GM21367 (cell line): ENCODE results near the gene CDH6.

ENCODE experiments used
- ATAC-seq: cut with Tn5 transposase; IDR thresholded peaks from one replicate; pipeline ENCODE4 v1.9.1; 2021; ENCODE audit not compliant: unreplicated experiment

CDH6 gene

GRCh38 chr5:31193591-31194467 is at the start of gene CDH6:
Gene CDH6, plus strand, starts transcription at chr5:31193686. Its CDS starts 73,788 bp downstream, at chr5:31267474.
- no peak for ATAC-seq

GRCh38 chr5:31144364-31144763 is 49.1 kb upstream of the CDH6 start:
- no peak for ATAC-seq

- no peak for ATAC-seq
Measured at GRCh38 chr5:31148959-31149475, 44.5 kb upstream of the CDH6 start.

DNA sequence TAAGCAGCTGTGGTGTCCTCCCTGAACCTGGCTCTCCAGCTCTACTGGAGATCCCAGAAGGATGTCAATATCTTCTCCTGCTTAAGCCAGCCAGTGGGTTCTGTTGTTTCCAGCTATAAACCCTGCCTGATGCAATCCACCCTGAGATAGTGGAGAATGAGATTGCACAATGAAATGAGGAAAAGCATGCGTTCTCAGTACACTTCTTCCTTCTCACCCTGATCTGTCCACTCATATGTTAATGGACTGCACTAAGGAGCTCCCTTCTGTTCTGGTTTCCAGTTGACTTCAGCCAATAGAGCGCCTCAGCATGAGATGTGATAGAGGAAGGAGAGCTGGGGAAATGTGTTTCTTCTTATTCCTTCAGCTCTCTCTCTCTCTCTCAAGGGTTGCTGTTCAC is 40.0 kb upstream of the CDH6 start:
- no peak for ATAC-seq

DNA sequence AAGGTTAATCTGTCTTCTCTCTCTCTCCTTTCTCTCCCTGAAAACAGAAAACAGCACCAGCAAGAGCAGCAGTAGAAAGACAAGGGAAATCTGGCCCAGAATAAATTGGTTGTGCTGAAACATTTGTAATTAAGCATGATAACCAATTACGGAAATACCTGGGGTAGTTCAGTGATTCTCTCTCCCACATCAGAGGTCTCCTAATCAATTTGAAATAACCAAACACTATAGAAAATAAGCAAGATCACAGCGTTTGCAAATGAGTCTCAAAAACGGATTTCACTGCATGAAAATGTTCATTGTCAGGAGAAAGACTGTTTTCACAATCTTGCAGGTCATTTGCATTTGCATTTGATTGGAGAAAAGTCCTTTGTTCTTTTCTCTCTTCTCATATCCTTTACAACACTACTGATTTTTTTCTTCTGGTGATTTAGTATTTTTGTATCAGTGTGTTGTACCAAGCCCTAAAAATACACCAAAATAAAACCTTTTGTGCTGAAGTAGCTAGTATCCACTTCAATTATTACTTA is 36.8 kb upstream of the CDH6 start:
- ATAC-seq, result no peak

DNA sequence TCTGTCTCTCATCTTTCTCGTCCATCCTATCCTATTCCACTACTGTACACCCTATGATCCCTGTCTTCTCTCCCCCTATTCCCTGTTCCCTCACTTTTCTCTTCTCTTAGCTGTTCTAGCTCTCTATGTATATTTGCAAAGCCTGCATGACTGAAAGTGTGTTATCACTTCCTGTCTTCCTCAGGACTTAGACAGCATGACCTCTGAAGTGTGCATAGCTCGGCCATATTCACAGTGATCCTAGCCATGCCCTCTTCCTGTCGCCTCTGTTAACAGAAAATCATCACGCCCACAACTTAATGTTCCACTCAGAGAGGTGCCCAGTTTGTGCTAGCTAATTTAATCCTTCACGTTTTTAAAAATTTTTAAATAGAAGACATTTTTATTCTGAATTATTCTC is 35.8 kb upstream of the CDH6 start:
- ATAC-seq, result no peak

GRCh38 chr5:31158686-31159085 is 34.8 kb upstream of the CDH6 start:
- ATAC-seq, result no peak

GRCh38 chr5:31161781-31162181 is 31.7 kb upstream of the CDH6 start:
- no peak for ATAC-seq

DNA sequence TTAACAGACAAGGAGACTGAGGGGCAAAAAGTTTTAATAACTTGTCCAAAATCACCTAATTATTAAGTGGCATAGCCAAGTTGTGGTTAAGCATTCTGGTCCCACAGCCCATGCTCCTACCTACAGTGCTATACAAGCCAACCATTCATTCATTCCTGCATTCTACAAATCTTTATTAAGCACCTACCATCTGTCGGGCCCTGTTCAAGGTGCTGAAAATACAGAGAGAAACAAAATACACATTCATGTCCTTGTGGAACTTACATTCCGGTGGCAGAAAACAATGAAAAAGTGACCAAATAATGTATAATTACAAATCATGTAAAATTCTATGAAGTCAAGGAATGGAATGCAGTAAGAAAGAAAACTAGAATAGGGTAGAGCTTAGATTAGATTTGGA is 27.8 kb upstream of the CDH6 start:
- no peak for ATAC-seq

GRCh38 chr5:31169379-31169778 is 24.1 kb upstream of the CDH6 start:
- ATAC-seq, result no peak

GRCh38 chr5:31172881-31173280 is 20.6 kb upstream of the CDH6 start:
- no peak for ATAC-seq

- no peak for ATAC-seq
Measured at GRCh38 chr5:31173614-31174013, 19.9 kb upstream of the CDH6 start.

DNA sequence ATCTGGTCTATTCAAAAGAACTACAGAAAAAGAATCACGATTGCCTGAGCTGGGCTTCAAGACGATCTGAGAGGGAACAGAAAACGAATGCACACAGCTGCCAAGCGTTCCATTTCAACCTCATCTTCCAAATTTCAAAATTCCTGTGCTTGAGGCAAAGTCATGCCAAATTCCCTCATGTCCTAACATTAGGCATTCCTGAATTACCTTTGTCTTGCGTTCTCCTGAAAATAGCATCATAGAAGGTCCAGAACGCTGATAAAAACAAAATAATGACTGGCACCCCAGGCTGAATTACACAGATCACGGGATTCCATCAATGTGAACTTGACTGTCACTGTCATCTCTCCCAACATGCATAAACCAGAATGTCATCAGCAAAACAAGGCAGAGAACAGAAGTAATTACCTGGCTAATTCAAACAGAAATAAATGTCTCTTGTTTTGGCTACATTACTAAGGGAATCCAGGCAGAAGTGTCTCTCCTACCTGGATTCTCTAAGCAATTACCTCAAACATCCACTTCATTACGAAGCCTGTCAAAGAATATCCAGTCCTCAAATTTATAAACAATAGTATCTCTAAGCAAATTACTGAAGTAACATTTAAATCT is 12.0 kb upstream of the CDH6 start:
- no peak for ATAC-seq

- ATAC-seq, result no peak
Measured at GRCh38 chr5:31182136-31182535, 11.3 kb upstream of the CDH6 start.

- no peak for ATAC-seq
Measured at GRCh38 chr5:31185951-31186350, 7.5 kb upstream of the CDH6 start.

DNA sequence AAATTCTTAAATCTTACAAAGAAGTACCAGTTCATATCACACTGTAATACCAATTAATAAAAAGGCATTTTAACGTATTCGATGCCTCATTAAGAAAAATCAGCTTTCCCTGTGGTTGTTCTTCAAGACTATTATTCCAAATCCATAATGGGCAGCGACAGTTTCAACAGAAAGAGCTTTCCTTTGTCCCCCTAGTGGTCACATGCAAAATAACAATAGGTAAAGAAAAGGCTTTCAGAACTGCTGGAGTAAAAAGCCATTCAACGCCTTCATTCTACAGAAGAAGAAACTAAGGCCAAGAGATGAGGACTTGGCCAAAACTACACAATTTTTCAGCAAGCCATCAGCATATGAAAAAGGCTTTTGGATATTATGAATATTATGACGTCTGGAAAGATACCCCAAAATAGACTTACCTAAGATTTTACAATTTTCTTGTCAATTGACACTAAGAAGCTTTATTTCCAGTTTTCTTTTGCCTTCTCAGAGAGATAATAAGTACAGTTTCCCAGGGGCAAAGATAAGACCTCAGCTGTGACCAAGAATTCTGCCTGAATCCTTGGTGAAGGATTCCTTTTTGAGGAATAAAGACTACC is 6.7 kb upstream of the CDH6 start:
- ATAC-seq, result no peak

DNA sequence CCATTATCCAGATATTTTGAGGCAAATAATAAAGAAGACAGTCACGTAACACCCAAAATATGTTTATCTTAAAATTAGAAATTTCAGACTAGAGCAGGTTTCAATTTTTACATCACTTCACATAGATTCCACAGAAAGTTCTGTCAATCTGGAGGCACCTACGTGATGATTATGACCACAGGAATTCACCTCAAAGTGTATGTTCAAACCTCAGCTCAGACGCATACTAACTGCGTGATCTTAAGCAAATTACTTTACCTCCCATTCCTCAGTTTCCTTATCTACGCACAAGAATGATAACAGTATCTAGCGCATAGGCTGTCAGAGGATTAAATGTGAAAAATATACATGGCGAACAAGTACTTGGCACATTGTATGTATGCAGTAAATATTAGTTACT is 5.9 kb upstream of the CDH6 start:
- ATAC-seq, result no peak

- ATAC-seq, result no peak
Measured at GRCh38 chr5:31192442-31192841, 1.0 kb upstream of the CDH6 start.

GRCh38 chr5:31193116-31193515 is 370 bp upstream of the CDH6 start:
- ATAC-seq, result no peak

DNA sequence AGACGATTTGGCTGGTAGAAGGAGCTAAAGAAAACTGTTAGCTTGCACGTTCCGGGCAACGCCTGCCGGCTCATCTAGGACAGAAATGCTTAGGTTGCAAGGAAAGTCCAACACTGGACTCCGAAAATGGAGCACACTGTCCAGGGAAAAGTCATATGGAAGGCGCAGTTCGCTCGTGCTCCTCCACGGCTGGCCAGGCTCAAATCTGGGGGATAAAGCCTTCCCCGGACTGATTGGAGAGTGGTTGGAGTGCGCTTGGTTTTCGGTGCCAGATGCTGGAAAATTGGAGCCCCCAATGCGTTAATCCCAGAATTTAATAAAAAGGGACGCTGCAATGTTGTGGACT is 955 bp downstream of the CDH6 start:
- no peak for ATAC-seq

DNA sequence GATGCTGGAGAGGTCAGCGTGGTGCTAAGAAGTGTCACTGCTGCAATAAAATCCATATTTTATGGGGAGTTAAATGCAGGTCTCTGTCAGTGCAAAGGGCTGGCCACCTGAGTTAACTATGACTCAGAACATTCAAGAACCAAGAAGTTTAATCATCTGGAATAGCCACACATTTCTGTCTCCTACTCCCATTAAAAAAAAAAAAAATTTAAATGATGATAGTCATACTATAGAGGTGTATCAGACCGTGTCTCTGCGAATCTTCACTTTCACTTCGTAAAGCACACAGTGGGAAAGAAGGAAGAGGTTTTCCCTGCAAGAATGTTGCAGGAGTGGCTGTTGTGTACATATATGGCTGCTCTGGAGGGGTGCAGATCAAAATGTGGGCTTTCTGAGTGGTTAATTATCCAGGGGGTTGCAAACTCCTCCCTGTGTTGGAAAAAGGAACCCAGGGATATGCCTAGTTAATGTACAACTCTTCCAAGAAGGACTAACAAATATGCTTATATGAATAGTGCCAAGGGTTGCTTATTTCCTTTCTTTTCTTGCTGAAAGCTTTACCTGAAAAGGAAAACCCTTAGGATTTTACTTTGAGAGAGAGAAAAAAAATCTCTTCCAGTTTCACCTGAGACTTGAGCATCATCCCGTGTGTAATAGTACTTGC is 1.5 kb downstream of the CDH6 start:
- ATAC-seq, result no peak
